Mesenchymal stem cell (in vitro differentiated cells and primary cell): ENCODE results near the gene MTPN.

Source experiments
- DNase-seq: peaks from one replicate; pipeline ENCODE4 v3.0.0-alpha.2; 2013
- H2AFZ ChIP-seq: one replicate; pipeline ENCODE4 v1.6.1; 2013; ENCODE audit warnings: low read depth, mild to moderate bottlenecking, control low read depth, inconsistent platforms, low read length, moderate library complexity
- H2AK5ac ChIP-seq: 2 replicates; pipeline ENCODE4 v1.6.1; 2013; ENCODE audit warnings: low read length, moderate library complexity, mild to moderate bottlenecking, inconsistent platforms; ENCODE audit not compliant: severe bottlenecking
- H2BK120ac ChIP-seq: one replicate; pipeline ENCODE4 v1.6.1; 2013; ENCODE audit warnings: low read depth, mild to moderate bottlenecking, inconsistent platforms, low read length, moderate library complexity
- H2BK12ac ChIP-seq, 2 experiments: one replicate each; pipeline ENCODE4 v1.6.1; 2013; ENCODE audit warnings: inconsistent platforms in 2 of 2, low read length in 2 of 2, mild to moderate bottlenecking in 2 of 2, moderate library complexity in 2 of 2, control low read depth in 1 of 2
- H2BK15ac ChIP-seq: one replicate; pipeline ENCODE4 v1.6.1; 2013; ENCODE audit warnings: mild to moderate bottlenecking, low read depth, inconsistent platforms; ENCODE audit not compliant: poor library complexity, severe bottlenecking
- H2BK5ac ChIP-seq: 2 replicates; pipeline ENCODE4 v1.6.1; 2013; ENCODE audit warnings: low read depth, mild to moderate bottlenecking, low read length, control low read depth, inconsistent platforms; ENCODE audit not compliant: poor library complexity, severe bottlenecking
- H3K14ac ChIP-seq, 2 experiments: one replicate each; pipeline ENCODE4 v1.6.1; 2013; ENCODE audit warnings: inconsistent platforms in 2 of 2, low read length in 2 of 2, control low read depth in 1 of 2, mild to moderate bottlenecking in 1 of 2, moderate library complexity in 1 of 2
- H3K18ac ChIP-seq, 2 experiments: one replicate each; pipeline ENCODE4 v1.6.1; 2013; ENCODE audit warnings: inconsistent platforms in 2 of 2, low read length in 2 of 2, control low read depth in 1 of 2, low read depth in 1 of 2, mild to moderate bottlenecking in 1 of 2
- H3K23ac ChIP-seq, 2 experiments: one replicate each; pipeline ENCODE4 v1.6.1; 2013; ENCODE audit warnings: inconsistent platforms in 2 of 2, low read length in 2 of 2, mild to moderate bottlenecking in 2 of 2, moderate library complexity in 2 of 2, control low read depth in 1 of 2
- H3K27ac ChIP-seq: 2 replicates; pipeline ENCODE4 v1.5.1; 2013; ENCODE audit warnings: mild to moderate bottlenecking, moderate library complexity, low read length, control low read depth, inconsistent platforms; ENCODE audit not compliant: poor library complexity, severe bottlenecking
- H3K27me3 ChIP-seq, 2 experiments: 2 replicates each; pipeline versions ENCODE4 v1.6.1 to v1.7.0; 2013; ENCODE audit warnings: low read length in 2 of 2, mild to moderate bottlenecking in 2 of 2, moderate library complexity in 2 of 2, control low read depth in 1 of 2, inconsistent platforms in 1 of 2; ENCODE audit not compliant: control insufficient read depth in 1 of 2, insufficient read depth in 1 of 2
- H3K36me3 ChIP-seq, 2 experiments: 2 replicates each; pipeline versions ENCODE4 v1.6.1 to v1.7.0; 2013; ENCODE audit warnings: low read length in 2 of 2, control low read depth in 1 of 2, inconsistent platforms in 1 of 2, low read depth in 1 of 2, mild to moderate bottlenecking in 1 of 2; ENCODE audit not compliant: insufficient read depth in 2 of 2, control insufficient read depth in 1 of 2
- H3K4ac ChIP-seq, 2 experiments: one replicate each; pipeline ENCODE4 v1.6.1; 2013; ENCODE audit warnings: inconsistent platforms in 2 of 2, low read length in 2 of 2, mild to moderate bottlenecking in 2 of 2, moderate library complexity in 2 of 2, control low read depth in 1 of 2, low read depth in 1 of 2
- H3K4me1 ChIP-seq: 2 replicates; pipeline ENCODE4 v1.6.1; 2013; ENCODE audit warnings: low read depth, low read length, control low read depth; ENCODE audit not compliant: control insufficient read depth, insufficient read depth
- H3K4me2 ChIP-seq: 2 replicates; pipeline ENCODE4 v1.6.1; 2013; ENCODE audit warnings: low read length, mild to moderate bottlenecking, inconsistent platforms; ENCODE audit not compliant: poor library complexity, severe bottlenecking
- H3K4me3 ChIP-seq, 2 experiments: 2 replicates each; pipeline versions ENCODE4 v1.5.1 to v1.7.0; 2013; ENCODE audit warnings: low read length in 2 of 2, mild to moderate bottlenecking in 2 of 2, control low read depth in 1 of 2, low read depth in 1 of 2; ENCODE audit not compliant: insufficient read depth in 1 of 2
- H3K79me1 ChIP-seq: replicated peaks from 2 replicates; pipeline ENCODE4 v1.6.1; 2013; ENCODE audit warnings: mild to moderate bottlenecking, control low read depth, low read length, inconsistent platforms; ENCODE audit not compliant: poor library complexity, severe bottlenecking
- H3K9ac ChIP-seq: 2 replicates; pipeline ENCODE4 v1.7.0; 2013; ENCODE audit warnings: mild to moderate bottlenecking, low read length, moderate library complexity
- H3K9me3 ChIP-seq: 2 replicates; pipeline ENCODE4 v1.7.0; 2013; ENCODE audit warnings: mild to moderate bottlenecking, low read length; ENCODE audit not compliant: control insufficient read depth
- H4K8ac ChIP-seq: one replicate; pipeline ENCODE4 v1.6.1; 2013; ENCODE audit warnings: inconsistent platforms, mild to moderate bottlenecking, low read length, moderate library complexity
- H4K91ac ChIP-seq: one replicate; pipeline ENCODE4 v1.6.1; 2013; ENCODE audit warnings: mild to moderate bottlenecking, low read length, inconsistent platforms
- WGBS: methylation state at CpG from one replicate; pipeline ENCODE4 v1.1.7; 2013; ENCODE audit warnings: mixed read lengths; 5-methylcytosine and 5-hydroxymethylcytosine counted together

The MTPN gene

GRCh38 chr7:135950429-135950828, 26.7 kb downstream of the MTPN start:
- Histone ChIP-seq H3K27me3 (no peaks in the 10 kb centered on the region), H3K36me3 (peaks cover 0 to 55% of the 10 kb centered on the region in 2 experiments), H3K14ac (no peak overlapping the region), H3K18ac (no peak overlapping the region), H3K23ac (no peak overlapping the region), H4K8ac (no peak overlapping the region), H2BK12ac (no peak overlapping the region), H2BK120ac (no peak overlapping the region), H2AFZ (no peak overlapping the region), H3K9me3 (no peaks in the 10 kb centered on the region), H3K4ac (no peak overlapping the region), H3K79me1 (peaks cover 14% of the 10 kb centered on the region), H3K4me3 (no peak overlapping the region), H3K4me2 (no peak overlapping the region), H2BK5ac (no peak overlapping the region), H3K27ac (no peak overlapping the region), H3K4me1 (peaks cover 1% of the 10 kb centered on the region), H4K91ac (no peak overlapping the region), H2BK15ac (no peak overlapping the region), H2AK5ac (no peak overlapping the region), H3K9ac (no peak overlapping the region)
- DNase-seq = no peak

DNA sequence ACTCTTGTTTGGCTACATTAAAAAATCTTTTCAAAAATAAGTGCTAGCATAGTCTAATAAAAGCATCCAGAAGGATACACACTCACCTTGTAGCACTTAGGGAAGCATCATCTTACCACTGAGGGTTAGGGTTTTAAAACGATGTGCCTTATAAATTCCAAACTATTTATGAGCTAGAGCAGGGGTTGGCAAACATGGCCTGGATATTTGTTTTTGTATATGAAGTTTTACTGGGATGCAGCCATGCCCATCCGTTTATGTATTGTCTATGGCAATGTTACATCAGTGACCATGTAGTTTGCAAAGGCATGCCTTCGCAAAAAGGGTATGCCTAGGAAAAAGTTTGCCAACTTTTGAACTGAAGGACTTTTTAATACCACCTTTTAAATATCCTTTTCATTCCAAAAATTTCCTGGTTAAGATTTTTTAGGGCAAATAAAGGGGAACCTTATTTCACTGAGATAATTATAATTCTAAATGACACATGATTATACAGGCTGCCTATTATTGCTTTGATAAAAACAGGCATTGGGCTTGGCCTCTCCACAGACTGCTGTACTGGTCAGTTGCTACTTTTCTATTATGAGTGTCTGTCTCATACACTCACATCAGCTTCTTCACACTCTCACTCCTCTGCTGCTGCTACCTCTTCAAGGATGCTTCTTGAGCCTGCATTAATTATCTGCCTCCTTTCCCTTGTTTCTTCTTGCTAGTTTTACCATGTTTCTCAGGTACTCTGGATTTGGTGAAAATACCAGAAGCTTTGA, 30.7 kb downstream of the MTPN start:
- H2BK5ac ChIP-seq = no peak overlapping the region
- H3K14ac ChIP-seq = no peak overlapping the region
- no peak overlapping the region for H4K91ac ChIP-seq
- H3K9ac ChIP-seq = no peak overlapping the region
- H3K36me3 ChIP-seq = peaks cover 0 to 71% of the 10 kb centered on the region in 2 experiments
- H3K23ac ChIP-seq = no peak overlapping the region
- no peak overlapping the region for H3K27ac ChIP-seq
- no peak overlapping the region for H4K8ac ChIP-seq
- H2BK12ac ChIP-seq = no peak overlapping the region
- H3K79me1 ChIP-seq = peaks cover 20% of the 10 kb centered on the region
- no peaks in the 10 kb centered on the region for H3K27me3 ChIP-seq
- WGBS = 100% methylated on average over 3 of the region's 3 CpGs
- no peak overlapping the region for H3K4ac ChIP-seq
- H3K4me3 ChIP-seq = no peak overlapping the region
- no peak overlapping the region for H3K4me2 ChIP-seq
- no peak overlapping the region for H2BK15ac ChIP-seq
- H3K18ac ChIP-seq = no peak overlapping the region
- no peak overlapping the region for H2AK5ac ChIP-seq
- H3K9me3 ChIP-seq = no peaks in the 10 kb centered on the region
- no peak for DNase-seq
- H3K4me1 ChIP-seq = no peaks in the 10 kb centered on the region
- H2AFZ ChIP-seq = no peak overlapping the region
- H2BK120ac ChIP-seq = no peak overlapping the region

- no peaks in the 10 kb centered on the region for H3K4me1 ChIP-seq
- H2BK15ac ChIP-seq = no peak overlapping the region
- H3K9me3 ChIP-seq = no peaks in the 10 kb centered on the region
- no peak overlapping the region for H2AFZ ChIP-seq
- H3K27ac ChIP-seq = no peak overlapping the region
- H3K79me1 ChIP-seq = peaks cover 16% of the 10 kb centered on the region
- H3K9ac ChIP-seq = no peak overlapping the region
- no peak overlapping the region for H2AK5ac ChIP-seq
- H3K14ac ChIP-seq = no peak overlapping the region
- H3K27me3 ChIP-seq = no peaks in the 10 kb centered on the region
- no peak overlapping the region for H3K23ac ChIP-seq
- H3K4ac ChIP-seq = no peak overlapping the region
- no peak overlapping the region for H3K4me3 ChIP-seq
- H3K4me2 ChIP-seq = no peak overlapping the region
- no peak overlapping the region for H4K91ac ChIP-seq
- whole genome bisulfite sequencing = no CpG with 5 or more reads among the region's 2 CpGs
- no peak overlapping the region for H2BK5ac ChIP-seq
- H3K36me3 ChIP-seq = peaks cover 0 to 58% of the 10 kb centered on the region in 2 experiments
- H4K8ac ChIP-seq = no peak overlapping the region
- H2BK120ac ChIP-seq = no peak overlapping the region
- H2BK12ac ChIP-seq = no peak overlapping the region
- no peak overlapping the region for H3K18ac ChIP-seq
- no peak for DNase-seq
These were observed 32.4 kb downstream of the MTPN start for GRCh38 chr7:135944753-135945152.

DNA sequence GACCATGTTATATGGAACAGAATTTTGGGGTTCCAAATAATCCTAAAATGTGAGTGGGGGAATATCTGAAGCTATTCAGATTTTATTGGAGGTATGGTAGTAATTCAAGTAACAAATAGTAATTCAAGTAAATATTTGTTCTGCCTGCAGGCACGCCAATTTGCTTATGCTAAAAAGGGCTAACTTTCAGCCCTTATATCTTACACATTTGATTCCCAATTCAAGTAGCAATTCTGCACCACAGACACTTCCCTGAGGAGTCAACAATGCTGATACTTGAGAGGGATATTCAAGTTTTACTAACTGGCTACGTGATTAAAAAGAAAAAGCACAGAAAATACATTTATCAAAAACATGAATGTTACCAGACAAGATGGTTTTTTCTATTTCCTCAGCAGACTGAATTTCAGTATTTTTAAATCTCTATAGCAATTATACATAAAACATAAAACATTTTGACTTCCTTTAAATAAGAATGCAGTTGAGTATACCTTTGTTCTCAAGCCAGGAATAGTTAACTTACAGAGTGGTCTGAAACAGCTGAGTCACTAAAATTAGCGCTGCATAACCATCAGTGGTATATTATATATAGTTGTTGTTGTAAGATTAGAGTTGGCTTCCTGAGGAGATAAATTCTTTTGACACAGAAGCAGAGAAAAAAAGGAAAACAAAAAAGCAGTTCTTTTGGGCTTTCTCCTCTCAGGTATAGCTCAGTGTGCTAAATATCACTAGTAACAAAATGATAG, 33.9 kb downstream of the MTPN start:
- Histone ChIP-seq H4K8ac (no peak overlapping the region), H2AK5ac (no peak overlapping the region), H3K9ac (no peak overlapping the region), H3K18ac (no peak overlapping the region), H3K14ac (no peak overlapping the region), H3K23ac (no peak overlapping the region), H3K79me1 (peaks cover 16% of the 10 kb centered on the region), H3K4me2 (no peak overlapping the region), H4K91ac (no peak overlapping the region), H2BK120ac (no peak overlapping the region), H3K27me3 (no peaks in the 10 kb centered on the region), H3K4me1 (no peaks in the 10 kb centered on the region), H3K36me3 (peaks cover 0 to 44% of the 10 kb centered on the region in 2 experiments), H3K4ac (no peak overlapping the region), H2AFZ (no peak overlapping the region), H3K9me3 (no peaks in the 10 kb centered on the region), H2BK5ac (no peak overlapping the region), H2BK15ac (no peak overlapping the region), H3K4me3 (no peak overlapping the region), H2BK12ac (no peak overlapping the region), H3K27ac (no peak overlapping the region)
- DNase-seq = no peak
- 90% methylated on average over 2 of the region's 3 CpGs for WGBS
